K562 (cell line): ENCODE results near the gene JAK3. TPM values are rescaled to one million over a fixed set of nuclear protein-coding genes. Genes with fewer than 3 reads are reported as not detected.

ENCODE experiments used
- ARID4B ChIP-seq: sonication (generic); formaldehyde crosslinking; IDR thresholded peaks from 2 replicates; pipeline ENCODE4 v1.8.0; 2022; ENCODE audit warnings: mild to moderate bottlenecking, missing genetic modification reagents
- CBFA2T3 ChIP-seq: fragments of 450-650 bp; IDR thresholded peaks from 2 replicates; pipeline ENCODE4 v1.6.1; 2017
- CEBPG ChIP-seq, 3 experiments: fragments of 200-800 bp in 1 of 3; sonication (Bioruptor generic) in 1 of 3; sonication (generic) in 1 of 3; formaldehyde crosslinking in 1 of 3; IDR thresholded peaks in 2 of 3; conservative IDR thresholded peaks in 1 of 3; 2 replicates each; pipeline versions ENCODE4 v1.6.1 to v1.8.0; 2016 to 2022; ENCODE audit warnings: missing compliant biosample characterization in 2 of 3, missing genetic modification characterization in 2 of 3, mild to moderate bottlenecking in 1 of 3, missing genetic modification reagents in 1 of 3
- ESRRB ChIP-seq: fragments of 250-450 bp; sonication (Bioruptor Pico); IDR thresholded peaks from 2 replicates; pipeline ENCODE4 v1.5.0; 2020; ENCODE audit warnings: mild to moderate bottlenecking, moderate library complexity, borderline replicate concordance
- MLLT1 ChIP-seq, 2 experiments: fragments of 450-650 bp; IDR thresholded peaks; 2 replicates each; pipeline ENCODE4 v1.6.1; 2016
- NEUROD1 ChIP-seq: fragments of 150-350 bp; IDR thresholded peaks from 2 replicates; pipeline ENCODE4 v1.6.1; 2014; ENCODE audit warnings: borderline replicate concordance, low read length, low read depth; ENCODE audit not compliant: partially characterized antibody
- PYGO2 ChIP-seq: fragments of 450-650 bp; IDR thresholded peaks from 2 replicates; pipeline ENCODE4 v1.6.1; 2016; ENCODE audit warnings: mild to moderate bottlenecking, missing genetic modification characterization, moderate library complexity, missing compliant biosample characterization
- SUPT5H ChIP-seq: fragments of 450-650 bp; IDR thresholded peaks from 2 replicates; pipeline ENCODE4 v1.6.1; 2016
- ZNF436 ChIP-seq: fragments of 250-450, 450-650 bp; sonication (Bioruptor Pico); formaldehyde crosslinking; IDR thresholded peaks from 2 replicates; pipeline ENCODE4 v1.7.0; 2020; ENCODE audit warnings: mild to moderate bottlenecking
- polyA plus RNA-seq, 8 experiments: library from polyadenylated mRNA; depleted of rRNA in 4 of 8; stranded (reverse) in 5 of 8; unstranded in 3 of 8; fragments of >200 nt; fragmentation: Nextera tagmentation in 2 of 8; fragmentation: Illumina TruSeq in 1 of 8; extraction: Ambion mirVana in 2 of 8; extraction: Trizol in 1 of 8; gene quantifications; 2 replicates each; pipeline versions ENCODE4 v1.2.1 to v1.2.3, GENCODE V29; 2011 to 2014; ENCODE audit warnings: inconsistent platforms in 1 of 8, missing spikeins in 1 of 8
- total RNA-seq, 7 experiments: library from RNA; depleted of rRNA in 6 of 7; stranded (reverse); fragments of >200 nt in 6 of 7; fragmentation: Illumina TruSeq in 2 of 7; extraction: Trizol in 2 of 7; gene quantifications; 2 replicates each; pipeline versions ENCODE4 v1.2.1 to v1.2.3, GENCODE V29; 2011 to 2021; ENCODE audit warnings: low replicate concordance in 1 of 7
- TF ChIP-seq, protein P1 (sequence below): fragments of 450-650 bp; IDR thresholded peaks from 2 replicates; pipeline ENCODE4 v1.6.1; 2014; ENCODE audit warnings: low read depth, mild to moderate bottlenecking, moderate library complexity, borderline replicate concordance
- TF ChIP-seq, protein P2 (sequence below): fragments of 250-450 bp; sonication (Bioruptor Pico); IDR thresholded peaks from 2 replicates; pipeline ENCODE4 v1.4.0; 2020
- TF ChIP-seq, protein P3 (sequence below): sonication (generic); formaldehyde crosslinking; IDR thresholded peaks from 2 replicates; pipeline ENCODE4 v1.9.0; 2022; ENCODE audit warnings: mild to moderate bottlenecking, missing genetic modification reagents

Gene JAK3
- total and polyA plus RNA-seq, 9 of the 15 experiments (the other 6 are each of a cell fraction or from before 2014, with no cell fraction given), result 0.01 to 0.18 (median 0.07) TPM; not detected in 1

DNA sequence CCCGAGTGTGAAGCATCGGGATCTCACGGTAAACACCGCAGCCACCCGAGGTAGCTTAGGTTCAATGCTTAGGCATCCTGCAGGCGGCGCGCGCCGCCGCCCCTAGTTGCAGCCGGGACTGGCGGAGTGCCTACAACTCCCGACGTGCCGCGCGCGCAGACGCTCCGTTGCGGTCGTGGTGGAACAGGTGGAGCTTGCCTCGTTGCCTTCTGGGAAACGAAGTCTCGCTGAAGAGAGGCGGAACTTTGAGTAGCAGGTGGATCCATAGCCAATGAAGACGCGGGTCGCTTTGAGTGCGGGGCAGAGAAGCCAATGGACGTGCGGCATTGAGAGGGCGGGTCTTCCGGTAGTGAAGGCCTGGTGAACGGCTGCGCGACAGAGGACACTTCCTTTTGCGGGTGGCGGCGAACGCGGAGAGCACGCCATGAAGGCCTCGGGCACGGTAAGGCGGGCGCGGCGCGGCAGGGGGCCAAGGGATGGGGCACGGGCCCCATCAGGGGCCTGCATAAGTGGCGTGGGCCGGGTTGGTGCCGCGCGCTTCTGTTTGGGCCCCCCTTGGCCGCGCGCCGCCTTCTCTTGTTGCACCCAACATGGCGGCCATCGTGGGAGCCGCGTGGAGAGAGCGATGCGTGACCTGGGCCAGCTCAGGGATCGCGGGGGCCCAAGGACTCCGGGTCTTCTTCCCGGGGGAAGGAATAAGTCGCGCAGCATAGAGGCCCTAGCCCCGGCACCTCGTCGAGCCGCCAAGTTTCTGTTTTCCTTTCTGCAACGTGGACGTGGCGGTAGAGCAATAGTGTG is 11.9 kb upstream of the JAK3 start, which contains the start of gene RPL18A (continued):
- TF ChIP-seq, protein P1, sequence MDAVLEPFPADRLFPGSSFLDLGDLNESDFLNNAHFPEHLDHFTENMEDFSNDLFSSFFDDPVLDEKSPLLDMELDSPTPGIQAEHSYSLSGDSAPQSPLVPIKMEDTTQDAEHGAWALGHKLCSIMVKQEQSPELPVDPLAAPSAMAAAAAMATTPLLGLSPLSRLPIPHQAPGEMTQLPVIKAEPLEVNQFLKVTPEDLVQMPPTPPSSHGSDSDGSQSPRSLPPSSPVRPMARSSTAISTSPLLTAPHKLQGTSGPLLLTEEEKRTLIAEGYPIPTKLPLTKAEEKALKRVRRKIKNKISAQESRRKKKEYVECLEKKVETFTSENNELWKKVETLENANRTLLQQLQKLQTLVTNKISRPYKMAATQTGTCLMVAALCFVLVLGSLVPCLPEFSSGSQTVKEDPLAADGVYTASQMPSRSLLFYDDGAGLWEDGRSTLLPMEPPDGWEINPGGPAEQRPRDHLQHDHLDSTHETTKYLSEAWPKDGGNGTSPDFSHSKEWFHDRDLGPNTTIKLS, result peak; percentile 89
- TF ChIP-seq MLLT1 (IDR thresholded peaks at IDR 0.05), result peak in 1 of 2 experiments; percentile 53; a peak in 3 of 4 replicates
- no peak for TF ChIP-seq PYGO2
- TF ChIP-seq ARID4B (CRISPR knock-in tag), result peak; percentile 78; the same call in 1 of the 2 replicates
- TF ChIP-seq SUPT5H, result peak; percentile 98
- no peak for TF ChIP-seq CBFA2T3
- TF ChIP-seq, protein P2, sequence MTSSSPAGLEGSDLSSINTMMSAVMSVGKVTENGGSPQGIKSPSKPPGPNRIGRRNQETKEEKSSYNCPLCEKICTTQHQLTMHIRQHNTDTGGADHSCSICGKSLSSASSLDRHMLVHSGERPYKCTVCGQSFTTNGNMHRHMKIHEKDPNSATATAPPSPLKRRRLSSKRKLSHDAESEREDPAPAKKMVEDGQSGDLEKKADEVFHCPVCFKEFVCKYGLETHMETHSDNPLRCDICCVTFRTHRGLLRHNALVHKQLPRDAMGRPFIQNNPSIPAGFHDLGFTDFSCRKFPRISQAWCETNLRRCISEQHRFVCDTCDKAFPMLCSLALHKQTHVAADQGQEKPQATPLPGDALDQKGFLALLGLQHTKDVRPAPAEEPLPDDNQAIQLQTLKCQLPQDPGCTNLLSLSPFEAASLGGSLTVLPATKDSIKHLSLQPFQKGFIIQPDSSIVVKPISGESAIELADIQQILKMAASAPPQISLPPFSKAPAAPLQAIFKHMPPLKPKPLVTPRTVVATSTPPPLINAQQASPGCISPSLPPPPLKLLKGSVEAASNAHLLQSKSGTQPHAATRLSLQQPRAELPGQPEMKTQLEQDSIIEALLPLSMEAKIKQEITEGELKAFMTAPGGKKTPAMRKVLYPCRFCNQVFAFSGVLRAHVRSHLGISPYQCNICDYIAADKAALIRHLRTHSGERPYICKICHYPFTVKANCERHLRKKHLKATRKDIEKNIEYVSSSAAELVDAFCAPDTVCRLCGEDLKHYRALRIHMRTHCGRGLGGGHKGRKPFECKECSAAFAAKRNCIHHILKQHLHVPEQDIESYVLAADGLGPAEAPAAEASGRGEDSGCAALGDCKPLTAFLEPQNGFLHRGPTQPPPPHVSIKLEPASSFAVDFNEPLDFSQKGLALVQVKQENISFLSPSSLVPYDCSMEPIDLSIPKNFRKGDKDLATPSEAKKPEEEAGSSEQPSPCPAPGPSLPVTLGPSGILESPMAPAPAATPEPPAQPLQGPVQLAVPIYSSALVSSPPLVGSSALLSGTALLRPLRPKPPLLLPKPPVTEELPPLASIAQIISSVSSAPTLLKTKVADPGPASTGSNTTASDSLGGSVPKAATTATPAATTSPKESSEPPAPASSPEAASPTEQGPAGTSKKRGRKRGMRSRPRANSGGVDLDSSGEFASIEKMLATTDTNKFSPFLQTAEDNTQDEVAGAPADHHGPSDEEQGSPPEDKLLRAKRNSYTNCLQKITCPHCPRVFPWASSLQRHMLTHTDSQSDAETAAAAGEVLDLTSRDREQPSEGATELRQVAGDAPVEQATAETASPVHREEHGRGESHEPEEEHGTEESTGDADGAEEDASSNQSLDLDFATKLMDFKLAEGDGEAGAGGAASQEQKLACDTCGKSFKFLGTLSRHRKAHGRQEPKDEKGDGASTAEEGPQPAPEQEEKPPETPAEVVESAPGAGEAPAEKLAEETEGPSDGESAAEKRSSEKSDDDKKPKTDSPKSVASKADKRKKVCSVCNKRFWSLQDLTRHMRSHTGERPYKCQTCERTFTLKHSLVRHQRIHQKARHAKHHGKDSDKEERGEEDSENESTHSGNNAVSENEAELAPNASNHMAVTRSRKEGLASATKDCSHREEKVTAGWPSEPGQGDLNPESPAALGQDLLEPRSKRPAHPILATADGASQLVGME (CRISPR knock-in tag), result peak; percentile 76
- no peak for TF ChIP-seq ZNF436
- TF ChIP-seq ESRRB (CRISPR knock-in tag), result no peak
- TF ChIP-seq, protein P3, sequence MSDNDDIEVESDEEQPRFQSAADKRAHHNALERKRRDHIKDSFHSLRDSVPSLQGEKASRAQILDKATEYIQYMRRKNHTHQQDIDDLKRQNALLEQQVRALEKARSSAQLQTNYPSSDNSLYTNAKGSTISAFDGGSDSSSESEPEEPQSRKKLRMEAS (CRISPR knock-in tag), result peak; percentile 75
- peak; percentile 91 for TF ChIP-seq NEUROD1
- no peak for TF ChIP-seq CEBPG (CRISPR knock-in tag; IDR thresholded peaks at IDR 0.05)
- TF ChIP-seq CEBPG (tag; conservative IDR thresholded peaks at IDR 0.05 in 1 of 2, IDR thresholded peaks at IDR 0.05 in 1 of 2), result no peak
